HepG2 (cell line): Measurements from ENCODE around the gene ADAMTS13. TPM values are rescaled to one million over a fixed set of nuclear protein-coding genes. Genes with fewer than 3 reads are reported as not detected.

Experiments used
- DR1 ChIP-seq: sonication (generic); formaldehyde crosslinking; IDR thresholded peaks from 2 replicates; pipeline ENCODE4 v1.8.0; 2021; ENCODE audit warnings: mild to moderate bottlenecking, missing genetic modification reagents, inconsistent platforms
- GATA4 ChIP-seq: sonication (generic); IDR thresholded peaks from 2 replicates; pipeline ENCODE4 v1.6.1; 2016; ENCODE audit warnings: antibody characterized with exemption, low read depth, borderline replicate concordance
- HBP1 ChIP-seq: IDR thresholded peaks from 2 replicates; pipeline ENCODE4 v1.6.1; 2016; ENCODE audit warnings: low read depth, control low read depth
- HDAC6 ChIP-seq: fragments of 200-600 bp; sonication (generic); IDR thresholded peaks from 2 replicates; pipeline ENCODE4 v1.7.0; 2017; ENCODE audit warnings: mild to moderate bottlenecking, antibody characterized with exemption, low read length, low read depth
- HNRNPK ChIP-seq: fragments of 200-400 bp; formaldehyde crosslinking; IDR thresholded peaks from 2 replicates; pipeline ENCODE4 v1.6.1; 2018; ENCODE audit warnings: low read length, low read depth, moderate library complexity, mild to moderate bottlenecking; ENCODE audit not compliant: poor library complexity, severe bottlenecking
- KDM5B ChIP-seq: sonication (generic); formaldehyde crosslinking; IDR thresholded peaks from 2 replicates; pipeline ENCODE4 v1.4.0; 2020; ENCODE audit warnings: missing genetic modification reagents, mild to moderate bottlenecking, borderline replicate concordance
- KLF6 ChIP-seq: IDR thresholded peaks from 2 replicates; pipeline ENCODE4 v1.8.0; 2016; ENCODE audit warnings: missing biosample characterization, missing genetic modification reagents
- LBX2 ChIP-seq: sonication (generic); formaldehyde crosslinking; IDR thresholded peaks from 2 replicates; pipeline ENCODE4 v1.5.0; 2020; ENCODE audit warnings: missing genetic modification reagents, mild to moderate bottlenecking, borderline replicate concordance
- REL ChIP-seq: sonication (generic); formaldehyde crosslinking; conservative IDR thresholded peaks from 2 replicates; pipeline ENCODE4 v1.8.0; 2022; ENCODE audit warnings: mild to moderate bottlenecking, missing genetic modification reagents, moderate library complexity
- RERE ChIP-seq: IDR thresholded peaks from 2 replicates; pipeline ENCODE4 v1.6.1; 2016; ENCODE audit warnings: low read depth, missing genetic modification reagents, missing compliant biosample characterization
- ZKSCAN8 ChIP-seq: IDR thresholded peaks from 2 replicates; pipeline ENCODE4 v1.6.1; 2016; ENCODE audit warnings: borderline replicate concordance, missing genetic modification reagents, missing compliant biosample characterization
- ZNF687 ChIP-seq: sonication (generic); formaldehyde crosslinking; IDR thresholded peaks from 2 replicates; pipeline ENCODE4 v1.5.1; 2020; ENCODE audit warnings: mild to moderate bottlenecking, missing genetic modification reagents, moderate library complexity
- ZNF777 ChIP-seq: sonication (generic); formaldehyde crosslinking; IDR thresholded peaks from 2 replicates; pipeline ENCODE4 v1.4.0; 2020; ENCODE audit warnings: missing genetic modification reagents
- ZNF792 ChIP-seq: IDR thresholded peaks from 2 replicates; pipeline ENCODE4 v1.6.1; 2016
- polyA plus RNA-seq, 8 experiments: library from polyadenylated mRNA; depleted of rRNA in 3 of 8; stranded (reverse) in 7 of 8; unstranded in 1 of 8; fragments of >200 nt; fragmentation: Illumina TruSeq in 4 of 8; extraction: Trizol in 4 of 8; gene quantifications; 2 replicates each; pipeline versions ENCODE4 v1.2.1 to v1.2.3, GENCODE V29; 2011 to 2016; ENCODE audit warnings: low read depth in 4 of 8, missing spikeins in 1 of 8, mixed read lengths in 1 of 8; ENCODE audit not compliant: insufficient read depth in 1 of 8
- total RNA-seq, 5 experiments: library from RNA; depleted of rRNA; stranded (reverse); fragments of >200 nt; fragmentation: Illumina TruSeq; extraction: Trizol; gene quantifications; 2 replicates each; pipeline ENCODE4 v1.2.3, GENCODE V29; 2016; ENCODE audit warnings: low read depth in 1 of 5
- TF ChIP-seq, protein P1 (sequence below): sonication (generic); formaldehyde crosslinking; IDR thresholded peaks from 2 replicates; pipeline ENCODE4 v1.4.0; 2020; ENCODE audit warnings: missing genetic modification reagents

Gene ADAMTS13
- total and polyA plus RNA-seq, 2 of the 13 experiments (the other 11 are each of a cell fraction or from before 2014, with no cell fraction given) = 0.91 to 4.5 TPM

GRCh38 chr9:133478851-133479711 is 56.9 kb downstream of the ADAMTS13 start, which contains the start of gene SLC2A6 (continued):
- TF ChIP-seq ZNF792 = 0 out of 2 replicates have a peak, but pooled peaks have one; percentile 5
- no peak for TF ChIP-seq LBX2 (CRISPR knock-in tag)
- TF ChIP-seq, protein P1, sequence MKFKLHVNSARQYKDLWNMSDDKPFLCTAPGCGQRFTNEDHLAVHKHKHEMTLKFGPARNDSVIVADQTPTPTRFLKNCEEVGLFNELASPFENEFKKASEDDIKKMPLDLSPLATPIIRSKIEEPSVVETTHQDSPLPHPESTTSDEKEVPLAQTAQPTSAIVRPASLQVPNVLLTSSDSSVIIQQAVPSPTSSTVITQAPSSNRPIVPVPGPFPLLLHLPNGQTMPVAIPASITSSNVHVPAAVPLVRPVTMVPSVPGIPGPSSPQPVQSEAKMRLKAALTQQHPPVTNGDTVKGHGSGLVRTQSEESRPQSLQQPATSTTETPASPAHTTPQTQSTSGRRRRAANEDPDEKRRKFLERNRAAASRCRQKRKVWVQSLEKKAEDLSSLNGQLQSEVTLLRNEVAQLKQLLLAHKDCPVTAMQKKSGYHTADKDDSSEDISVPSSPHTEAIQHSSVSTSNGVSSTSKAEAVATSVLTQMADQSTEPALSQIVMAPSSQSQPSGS (CRISPR knock-in tag) = no peak
- TF ChIP-seq KLF6 (CRISPR knock-in tag) = no peak
- TF ChIP-seq REL = 0 out of 2 replicates have a peak, but pooled peaks have one; percentile 65
- peak; percentile 46; the same call in 1 of the 2 replicates for TF ChIP-seq ZNF777 (CRISPR knock-in tag)
- no peak for TF ChIP-seq RERE (CRISPR knock-in tag)
- no peak for TF ChIP-seq HDAC6
- no peak for TF ChIP-seq DR1
- no peak for TF ChIP-seq GATA4
- 0 out of 2 replicates have a peak, but pooled peaks have one; percentile 51 for TF ChIP-seq HBP1 (CRISPR knock-in tag)
- peak; percentile 93; the same call in 1 of the 2 replicates for TF ChIP-seq KDM5B (CRISPR knock-in tag)
- TF ChIP-seq HNRNPK = peak; percentile 61
- TF ChIP-seq ZNF687 = peak; percentile 86
- TF ChIP-seq ZKSCAN8 (CRISPR knock-in tag) = no peak
